Endothelial cell of hepatic sinusoid (primary cell): ENCODE measurements around the gene LIPI.
"Not testable (repeated sequence)": the region's sequence is repeated elsewhere in the genome, so short reads cannot be mapped to it uniquely, and the experiment has no call there.

Source experiments
- in situ Hi-C: cut with HindIII; loops from 2 replicates; pipeline ENCODE4 v1.10.0; 2017; ENCODE audit warnings: low sequenced_read_pairs

LIPI gene

GRCh38 chr21:14119038-14119437 lies 91.7 kb downstream of the LIPI start:
- in situ Hi-C loops = no loop called here

DNA sequence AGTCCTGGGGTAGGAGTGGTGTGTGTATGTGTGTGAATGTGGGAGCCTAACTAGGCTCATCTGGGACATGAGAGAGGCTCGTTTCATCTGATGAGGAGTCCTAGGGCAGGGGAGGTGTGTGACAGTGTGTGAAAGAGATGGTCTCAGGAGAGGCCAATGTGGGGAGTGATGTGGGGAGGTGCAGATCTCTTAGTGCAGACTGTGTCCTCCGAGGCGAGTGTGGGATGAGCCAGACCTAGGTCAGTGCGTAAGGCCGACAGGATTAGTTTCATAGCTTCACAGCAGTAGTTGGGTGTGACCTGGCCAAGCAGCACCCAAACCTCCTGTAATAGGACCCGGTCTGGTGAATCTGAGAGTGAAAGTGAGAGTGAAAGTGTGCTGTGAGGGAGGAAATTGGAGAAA lies 94.7 kb downstream of the LIPI start:
- in situ Hi-C loops = no loop called here

GRCh38 chr21:14115646-14116045 lies 95.1 kb downstream of the LIPI start:
- in situ Hi-C loops = no loop called here

DNA sequence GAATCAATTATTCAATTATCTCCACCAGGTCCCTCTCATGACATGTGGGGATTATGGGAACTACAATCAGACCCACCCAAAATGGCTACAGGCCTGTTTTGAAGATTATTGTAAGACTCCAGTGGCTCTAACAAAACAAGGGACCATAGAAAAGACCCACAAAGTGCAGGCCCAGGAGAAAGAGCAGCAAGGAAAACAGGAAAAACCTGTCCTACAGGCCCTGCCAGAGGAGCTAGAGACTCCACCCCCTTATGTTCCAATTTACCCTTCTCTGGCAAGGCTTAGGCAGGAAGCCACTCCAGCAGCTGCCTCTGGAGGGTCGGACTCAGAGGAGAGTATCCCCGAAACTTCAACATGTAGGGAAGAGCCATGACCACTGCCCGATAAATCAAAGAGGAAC lies 96.5 kb downstream of the LIPI start:
- in situ Hi-C loops = no loop called here

- in situ Hi-C loops = not testable (repeated sequence)
Observed at GRCh38 chr21:14104564-14104963, 106.2 kb downstream of the LIPI start.

DNA sequence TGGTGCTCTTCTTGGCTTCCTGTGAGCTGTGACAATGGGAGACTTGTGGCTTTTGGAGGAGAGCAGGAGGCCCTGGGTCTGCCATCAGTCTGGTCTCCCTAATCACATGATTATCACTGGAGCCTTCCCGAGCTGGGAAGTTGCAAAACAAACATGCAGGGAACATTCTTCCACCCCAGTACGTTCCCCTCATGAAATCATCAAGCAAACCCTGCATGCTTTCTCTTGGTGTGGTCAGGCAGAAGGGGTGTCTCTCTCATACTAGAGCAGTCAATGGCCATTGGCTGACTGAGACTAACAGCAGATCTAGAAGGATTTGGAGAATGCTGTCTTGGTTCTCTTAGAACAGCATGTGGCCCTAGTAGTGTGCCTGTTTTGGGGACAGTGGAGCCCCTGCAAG lies 111.2 kb downstream of the LIPI start:
- in situ Hi-C loops = no loop called here

GRCh38 chr21:14097881-14098499 lies 112.8 kb downstream of the LIPI start:
- in situ Hi-C loops = no loop called here

GRCh38 chr21:14096577-14096976 lies 114.2 kb downstream of the LIPI start:
- in situ Hi-C loops = no loop called here

GRCh38 chr21:14096172-14096571 lies 114.6 kb downstream of the LIPI start:
- in situ Hi-C loops = no loop called here

DNA sequence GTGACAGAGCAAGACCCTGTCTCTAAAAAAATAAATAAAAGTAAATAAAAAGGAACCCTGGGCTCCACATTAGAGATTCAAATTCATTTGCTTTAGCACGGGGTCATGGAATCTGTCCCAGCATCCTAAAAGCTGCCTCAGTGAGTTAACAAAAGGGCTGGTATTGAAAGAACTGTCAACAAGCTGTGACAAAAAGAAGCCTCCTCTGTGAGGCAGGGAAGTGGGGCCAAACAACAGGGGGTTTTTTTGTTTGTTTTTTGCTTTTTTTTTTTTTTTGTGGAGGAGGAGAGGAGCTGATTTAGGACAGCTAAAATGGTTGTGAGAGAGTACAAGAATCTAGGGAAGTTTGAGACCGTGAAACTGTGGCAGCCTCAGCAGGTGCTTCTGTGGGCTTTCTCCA lies 115.7 kb downstream of the LIPI start:
- in situ Hi-C loops = no loop called here

DNA sequence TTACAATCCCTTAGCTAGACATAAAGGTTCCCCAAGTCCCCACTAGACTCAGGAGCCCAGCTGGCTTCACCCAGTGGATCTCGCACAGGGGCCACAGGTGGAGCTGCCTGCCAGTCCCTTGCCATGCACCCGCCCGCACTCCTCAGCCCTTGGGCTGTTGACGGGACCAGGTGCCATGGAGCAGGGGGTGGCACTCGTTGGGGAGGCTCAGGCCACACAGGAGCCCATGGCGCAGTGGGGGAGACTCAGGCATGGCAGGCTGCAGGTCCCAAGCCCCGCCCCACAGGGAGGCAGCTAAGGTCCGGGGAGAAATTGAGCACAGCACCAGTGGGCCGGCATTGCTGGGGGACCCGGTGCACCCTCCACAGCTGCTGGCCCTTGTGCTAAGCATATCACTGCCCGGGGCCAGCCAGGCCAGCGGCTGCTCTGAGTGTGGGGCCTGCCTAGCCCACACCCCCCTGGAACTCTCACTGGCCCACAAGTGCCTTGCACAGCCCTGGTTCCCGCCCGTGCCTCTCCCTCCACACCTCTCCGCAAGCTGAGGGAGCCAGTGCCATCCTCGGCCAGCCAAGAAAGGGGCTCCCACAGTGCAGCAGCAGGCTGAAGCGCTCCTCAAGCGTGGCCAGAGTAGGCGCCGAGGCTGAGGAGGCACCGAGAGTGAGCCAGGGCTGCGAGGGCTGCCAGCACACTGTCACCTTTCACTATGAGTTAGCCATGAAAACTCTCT lies 117.8 kb downstream of the LIPI start:
- in situ Hi-C loops = no loop called here

DNA sequence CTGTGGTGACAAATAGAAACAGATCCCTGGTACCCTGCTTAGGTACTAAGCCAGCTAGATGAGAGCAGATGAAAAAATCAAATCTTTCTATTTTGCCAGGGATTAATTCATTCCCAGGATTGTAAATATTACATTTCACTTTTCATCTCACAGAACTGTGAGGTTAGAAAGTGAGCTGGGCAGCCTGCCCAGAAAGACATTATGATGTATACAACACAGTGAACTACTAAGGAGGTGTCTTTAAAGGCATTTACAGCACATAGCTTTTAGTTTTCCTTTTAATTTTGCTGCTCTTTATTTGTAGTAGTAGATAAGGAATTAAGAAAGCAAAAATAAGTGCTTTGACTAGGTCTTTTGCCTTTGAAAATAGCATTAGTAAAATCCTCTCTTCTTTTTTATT lies 120.6 kb downstream of the LIPI start:
- in situ Hi-C loops = not testable (repeated sequence)

DNA sequence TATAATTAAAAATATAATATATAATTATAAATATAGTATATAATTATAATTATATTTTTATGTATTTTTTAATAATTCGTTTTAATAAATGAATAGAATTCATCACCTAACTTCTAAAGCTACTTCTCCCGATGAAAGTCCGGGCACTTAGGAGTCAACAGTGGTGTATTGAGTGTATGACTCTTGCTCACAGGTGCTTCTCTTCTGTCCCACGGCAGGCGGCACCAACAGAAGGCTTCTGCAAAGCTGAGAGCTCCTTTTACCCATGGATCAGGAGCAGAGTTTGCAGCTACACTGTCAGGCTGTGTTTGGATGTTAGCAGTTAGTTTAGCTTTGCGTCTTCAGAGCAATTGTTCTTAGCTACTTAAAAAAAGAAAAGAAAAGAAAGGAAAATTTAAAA lies 122.4 kb downstream of the LIPI start:
- in situ Hi-C loops = no loop called here

DNA sequence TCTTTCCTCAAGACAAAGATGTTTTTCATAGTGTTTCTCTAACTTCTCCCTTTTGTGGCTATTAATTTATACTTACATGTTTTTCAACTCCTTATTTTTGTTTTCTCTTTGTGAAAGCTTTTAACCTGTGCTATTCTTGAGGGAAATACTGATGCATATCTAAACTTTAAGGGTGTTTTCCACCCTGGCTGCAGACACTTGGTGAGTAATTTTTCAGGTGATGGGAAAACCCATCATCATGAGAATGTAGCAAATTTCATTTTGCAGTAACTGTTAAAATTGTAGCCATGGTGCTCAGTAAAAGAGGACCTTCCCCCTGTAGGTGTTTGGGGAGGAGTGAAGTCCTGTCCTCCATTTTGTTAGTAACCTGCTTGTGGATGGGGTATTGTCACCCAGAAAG lies 124.2 kb downstream of the LIPI start:
- in situ Hi-C loops = no loop called here

DNA sequence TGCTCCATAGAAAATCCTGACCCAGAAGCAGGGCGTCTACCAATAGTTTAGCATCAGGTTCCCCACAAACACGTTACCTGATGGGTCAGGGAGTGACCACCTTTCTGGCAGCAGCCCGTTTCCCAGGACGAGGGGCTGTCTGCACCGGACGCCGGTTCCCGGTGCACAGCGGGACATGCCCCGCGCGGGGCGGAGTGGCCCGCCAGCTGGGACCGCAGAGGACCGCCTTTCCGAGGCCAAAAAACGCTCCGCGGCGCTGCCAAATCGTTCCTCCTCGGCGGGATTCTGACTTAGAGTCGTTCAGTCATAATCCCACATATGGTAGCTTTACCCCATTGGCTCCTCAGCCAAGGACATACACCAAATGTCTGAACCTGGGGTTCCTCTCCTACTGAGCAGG lies 126.1 kb downstream of the LIPI start:
- in situ Hi-C loops = no loop called here

DNA sequence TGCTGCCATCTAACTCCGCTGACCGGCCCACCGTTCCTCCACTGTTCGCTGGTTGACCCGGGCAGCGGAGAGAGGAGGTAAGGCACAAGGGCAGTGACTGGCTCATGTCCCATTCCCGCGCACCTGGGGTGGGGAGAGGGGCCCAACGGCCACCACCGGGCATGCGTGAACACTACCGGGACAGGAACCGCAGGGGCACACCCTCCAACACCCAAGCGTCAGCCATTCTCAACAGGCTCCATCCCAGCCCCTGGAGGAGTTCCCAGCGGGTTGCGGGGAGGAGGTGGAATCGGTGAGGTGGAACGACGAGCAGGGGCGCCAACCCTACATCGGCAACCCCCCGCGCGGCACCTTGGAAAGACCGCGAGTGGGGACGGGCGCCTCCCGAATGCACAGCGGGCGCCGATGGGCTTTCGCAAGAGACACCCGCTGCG lies 126.7 kb downstream of the LIPI start:
- in situ Hi-C loops = no loop called here

DNA sequence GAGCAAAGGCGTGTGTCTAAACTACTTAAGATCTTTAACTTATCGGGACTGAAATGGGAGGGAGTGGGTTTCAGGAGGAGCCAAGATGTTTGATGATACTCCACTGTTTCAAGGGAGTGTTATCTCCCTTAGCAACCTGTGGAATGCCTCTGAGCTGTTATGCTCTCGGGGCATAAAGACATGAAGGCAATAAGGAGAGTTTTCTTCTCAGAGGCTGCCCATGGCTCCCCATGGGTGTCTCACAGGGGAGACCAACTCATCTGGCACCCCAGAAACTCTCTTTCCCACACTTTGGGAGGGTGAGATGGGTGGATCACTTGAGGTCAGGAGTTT lies 130.0 kb downstream of the LIPI start:
- in situ Hi-C loops = no loop called here

GRCh38 chr21:14080040-14080763 lies 130.6 kb downstream of the LIPI start:
- in situ Hi-C loops = no loop called here

GRCh38 chr21:14078746-14079375 lies 131.9 kb downstream of the LIPI start:
- in situ Hi-C loops = no loop called here

- in situ Hi-C loops = no loop called here
Observed at GRCh38 chr21:14076143-14076806, 134.5 kb downstream of the LIPI start.
